Astrocyte (in vitro differentiated cells and primary cell): Measurements from ENCODE around the gene RIMS4. TPM values are rescaled to one million over a fixed set of nuclear protein-coding genes. Genes with fewer than 3 reads are reported as not detected.

Experiments
- DNase-seq: peaks from one replicate; pipeline ENCODE4 v3.0.0-alpha.2; 2010; ENCODE audit warnings: low read depth
- FAIRE-seq: peaks from 2 replicates; lab custom pipeline; 2011; peaks lifted over from hg19 to GRCh38; lab: Jason Lieb, UNC
- H2AFZ ChIP-seq: 2 replicates; pipeline ENCODE4 v1.6.0; 2012; ENCODE audit warnings: low read depth, low read length, inconsistent platforms
- H3K27ac ChIP-seq: 2 replicates; pipeline ENCODE4 v1.5.1; 2011; ENCODE audit warnings: low read depth, low read length, inconsistent platforms
- H3K27me3 ChIP-seq: 2 replicates; pipeline ENCODE4 v1.6.0; 2011; ENCODE audit warnings: low read length, inconsistent platforms; ENCODE audit not compliant: insufficient read depth
- H3K36me3 ChIP-seq: 2 replicates; pipeline ENCODE4 v1.5.1; 2011; ENCODE audit warnings: low read length, inconsistent platforms; ENCODE audit not compliant: insufficient read depth
- H3K4me1 ChIP-seq: 2 replicates; pipeline ENCODE4 v1.5.1; 2011; ENCODE audit warnings: low read length, inconsistent platforms; ENCODE audit not compliant: insufficient read depth
- H3K4me2 ChIP-seq: 2 replicates; pipeline ENCODE4 v1.6.0; 2012; ENCODE audit warnings: low read length, inconsistent platforms
- H3K4me3 ChIP-seq: 2 replicates; pipeline ENCODE4 v1.5.1; 2011; ENCODE audit warnings: low read depth, mild to moderate bottlenecking, low read length, inconsistent platforms; ENCODE audit not compliant: insufficient read depth
- H3K79me2 ChIP-seq: 2 replicates; pipeline ENCODE4 v1.6.0; 2012; ENCODE audit warnings: mild to moderate bottlenecking, low read length, inconsistent platforms; ENCODE audit not compliant: insufficient read depth
- H3K9ac ChIP-seq: 2 replicates; pipeline ENCODE4 v1.6.0; 2012; ENCODE audit warnings: mild to moderate bottlenecking, low read length, inconsistent platforms
- H3K9me3 ChIP-seq: 2 replicates; pipeline ENCODE4 v1.5.1; 2012; ENCODE audit warnings: low read depth, mild to moderate bottlenecking, low read length, inconsistent platforms; ENCODE audit not compliant: insufficient read depth
- H4K20me1 ChIP-seq: 2 replicates; pipeline ENCODE4 v1.6.0; 2012; ENCODE audit warnings: low read length, inconsistent platforms; ENCODE audit not compliant: insufficient read depth
- H3K27ac Mint-ChIP-seq: one replicate; pipeline ENCODE4 v1.8.0; 2021; ENCODE audit warnings: mild to moderate bottlenecking, mixed read lengths; ENCODE audit not compliant: unreplicated experiment
- H3K27me3 Mint-ChIP-seq: one replicate; pipeline ENCODE4 v1.8.0; 2021; ENCODE audit warnings: low read depth, mixed read lengths; ENCODE audit not compliant: unreplicated experiment
- H3K36me3 Mint-ChIP-seq: one replicate; pipeline ENCODE4 v1.8.0; 2021; ENCODE audit warnings: low read depth, mixed read lengths; ENCODE audit not compliant: unreplicated experiment
- H3K4me1 Mint-ChIP-seq: one replicate; pipeline ENCODE4 v1.8.0; 2021; ENCODE audit warnings: low read depth, mixed read lengths; ENCODE audit not compliant: unreplicated experiment
- H3K4me3 Mint-ChIP-seq: one replicate; pipeline ENCODE4 v1.8.0; 2021; ENCODE audit warnings: mild to moderate bottlenecking, moderate library complexity, mixed read lengths; ENCODE audit not compliant: unreplicated experiment
- H3K9me3 Mint-ChIP-seq: one replicate; pipeline ENCODE4 v1.8.0; 2021; ENCODE audit warnings: mild to moderate bottlenecking, mixed read lengths; ENCODE audit not compliant: unreplicated experiment
- EZH2 ChIP-seq: IDR thresholded peaks from 2 replicates; pipeline ENCODE4 v1.6.1; 2012; ENCODE audit warnings: mild to moderate bottlenecking, low read length, inconsistent platforms; ENCODE audit not compliant: insufficient read depth
- total RNA-seq: library from RNA; stranded (reverse); gene quantifications from 2 replicates; pipeline ENCODE4 v1.2.1, GENCODE V29; 2021
- TF ChIP-seq, protein P1 (sequence below): IDR thresholded peaks from 2 replicates; pipeline ENCODE4 v1.5.1; 2011; ENCODE audit warnings: low read depth, mild to moderate bottlenecking, inconsistent platforms, low read length, moderate library complexity; ENCODE audit not compliant: insufficient read depth

Gene RIMS4
- total RNA-seq, 1 donor from 2014 or later = 0.48 TPM

DNA sequence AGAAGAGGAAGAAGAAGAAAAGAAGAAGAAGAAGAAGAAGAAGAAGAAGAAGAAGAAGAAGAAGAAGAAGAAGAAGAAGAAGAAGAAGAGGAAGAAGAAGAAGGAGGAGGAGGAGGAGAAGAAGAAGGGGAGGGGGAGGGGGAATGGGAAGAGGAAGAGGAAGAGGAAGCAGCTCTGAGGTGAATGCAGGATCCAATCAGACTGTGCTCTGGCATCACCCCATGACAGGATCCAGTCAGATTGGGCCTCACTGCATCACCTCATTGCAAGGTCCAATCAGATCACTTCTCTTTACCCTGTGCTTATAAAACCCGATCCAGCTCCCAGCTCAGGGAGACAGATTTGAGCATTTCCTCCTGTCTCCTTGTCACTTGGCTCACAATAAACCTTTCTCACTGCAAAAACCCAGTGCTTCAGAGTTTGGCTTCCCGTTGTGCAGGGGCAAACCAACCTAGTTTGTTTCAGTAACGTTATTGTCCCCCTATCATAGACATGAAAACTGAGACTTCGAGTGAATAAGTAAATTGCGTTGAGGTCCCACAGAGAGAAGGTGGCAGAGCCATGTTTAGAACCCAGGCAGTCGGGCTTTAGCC is 46.6 kb upstream of the RIMS4 start:
- Mint-ChIP-seq H3K4me1 (peaks cover 5% of the 10 kb centered on the region), H3K4me3 (no peak overlapping the region), H3K9me3 (no peaks in the 10 kb centered on the region), H3K27me3 (peaks cover 4% of the 10 kb centered on the region), H3K36me3 (no peaks in the 10 kb centered on the region), H3K27ac (no peak overlapping the region)
- no peaks in the 10 kb centered on the region for H4K20me1 ChIP-seq
- DNase-seq (no peak), FAIRE-seq (no peak)
- H3K9ac ChIP-seq = no peak overlapping the region
- H2AFZ ChIP-seq = no peak overlapping the region
- TF ChIP-seq, protein P1, sequence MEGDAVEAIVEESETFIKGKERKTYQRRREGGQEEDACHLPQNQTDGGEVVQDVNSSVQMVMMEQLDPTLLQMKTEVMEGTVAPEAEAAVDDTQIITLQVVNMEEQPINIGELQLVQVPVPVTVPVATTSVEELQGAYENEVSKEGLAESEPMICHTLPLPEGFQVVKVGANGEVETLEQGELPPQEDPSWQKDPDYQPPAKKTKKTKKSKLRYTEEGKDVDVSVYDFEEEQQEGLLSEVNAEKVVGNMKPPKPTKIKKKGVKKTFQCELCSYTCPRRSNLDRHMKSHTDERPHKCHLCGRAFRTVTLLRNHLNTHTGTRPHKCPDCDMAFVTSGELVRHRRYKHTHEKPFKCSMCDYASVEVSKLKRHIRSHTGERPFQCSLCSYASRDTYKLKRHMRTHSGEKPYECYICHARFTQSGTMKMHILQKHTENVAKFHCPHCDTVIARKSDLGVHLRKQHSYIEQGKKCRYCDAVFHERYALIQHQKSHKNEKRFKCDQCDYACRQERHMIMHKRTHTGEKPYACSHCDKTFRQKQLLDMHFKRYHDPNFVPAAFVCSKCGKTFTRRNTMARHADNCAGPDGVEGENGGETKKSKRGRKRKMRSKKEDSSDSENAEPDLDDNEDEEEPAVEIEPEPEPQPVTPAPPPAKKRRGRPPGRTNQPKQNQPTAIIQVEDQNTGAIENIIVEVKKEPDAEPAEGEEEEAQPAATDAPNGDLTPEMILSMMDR = no peak
- no peak for TF ChIP-seq EZH2
- H3K9me3 ChIP-seq = no peaks in the 10 kb centered on the region
- H3K79me2 ChIP-seq = no peaks in the 10 kb centered on the region
- H3K4me1 ChIP-seq = peaks cover 8% of the 10 kb centered on the region
- H3K4me2 ChIP-seq = no peak overlapping the region
- H3K27me3 ChIP-seq = no peaks in the 10 kb centered on the region
- H3K4me3 ChIP-seq = no peak overlapping the region
- no peak overlapping the region for H3K27ac ChIP-seq
- no peaks in the 10 kb centered on the region for H3K36me3 ChIP-seq

DNA sequence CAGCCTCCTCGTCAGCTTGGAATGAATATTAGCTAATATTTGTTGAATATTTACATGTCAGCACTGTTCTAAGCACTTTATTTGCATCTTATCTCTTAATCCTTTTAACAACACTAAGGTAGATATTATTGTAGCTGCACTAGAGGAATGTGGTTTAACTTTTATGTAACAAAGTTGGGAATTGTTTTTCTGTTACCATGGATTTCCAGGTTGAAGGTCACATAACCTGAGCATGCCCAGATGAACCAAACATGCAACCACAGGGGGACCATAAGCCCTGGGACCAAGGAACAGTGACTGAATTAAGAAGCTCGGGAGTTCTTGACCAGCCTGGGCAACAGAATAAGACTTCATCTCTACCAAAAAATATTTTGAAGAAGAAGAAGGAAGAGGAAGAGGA is 46.1 kb upstream of the RIMS4 start:
- no peak for TF ChIP-seq EZH2
- TF ChIP-seq, protein P1 = no peak

DNA sequence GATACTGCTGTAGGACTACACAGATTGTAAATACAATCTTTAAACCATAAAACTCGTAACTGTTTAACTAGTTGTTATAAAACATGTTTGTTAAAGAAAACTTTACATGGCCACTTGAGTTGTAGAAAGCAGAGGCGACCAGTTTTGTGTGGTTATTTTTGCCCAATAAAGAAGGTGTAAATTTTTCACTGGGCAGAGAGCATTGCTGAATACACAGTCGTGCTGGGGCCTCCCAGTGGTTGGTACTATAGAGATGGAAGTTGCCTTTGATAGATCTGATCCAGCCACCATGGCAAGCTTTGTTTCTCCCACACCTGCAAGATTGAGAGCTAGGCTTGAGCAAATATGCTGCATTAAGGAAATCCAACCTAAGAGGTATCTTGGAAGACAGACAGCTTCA is 41.2 kb upstream of the RIMS4 start:
- H3K27ac ChIP-seq = no peak overlapping the region
- Mint-ChIP-seq H3K4me1 (peaks cover 7% of the 10 kb centered on the region), H3K36me3 (no peaks in the 10 kb centered on the region), H3K4me3 (no peak overlapping the region), H3K9me3 (peaks cover 1% of the 10 kb centered on the region), H3K27ac (no peak overlapping the region), H3K27me3 (peaks cover 4% of the 10 kb centered on the region)
- H3K4me2 ChIP-seq = no peak overlapping the region
- H3K36me3 ChIP-seq = no peaks in the 10 kb centered on the region
- no peaks in the 10 kb centered on the region for H3K9me3 ChIP-seq
- no peak for FAIRE-seq
- H3K4me3 ChIP-seq = no peak overlapping the region
- H3K9ac ChIP-seq = no peak overlapping the region
- no peaks in the 10 kb centered on the region for H3K4me1 ChIP-seq
- H2AFZ ChIP-seq = no peak overlapping the region
- DNase-seq = no peak
- no peaks in the 10 kb centered on the region for H4K20me1 ChIP-seq
- H3K27me3 ChIP-seq = peaks cover 3% of the 10 kb centered on the region
- TF ChIP-seq, protein P1 = no peak
- no peak for TF ChIP-seq EZH2
- no peaks in the 10 kb centered on the region for H3K79me2 ChIP-seq

More for the DNA sequence above, 46.1 kb upstream of the RIMS4 start:
- peaks cover 3% of the 10 kb centered on the region for H3K4me1 ChIP-seq
- no peak overlapping the region for H3K4me3 ChIP-seq
- H3K27ac ChIP-seq = no peak overlapping the region
- H2AFZ ChIP-seq = no peak overlapping the region
- no peaks in the 10 kb centered on the region for H3K79me2 ChIP-seq
- Mint-ChIP-seq H3K9me3 (no peaks in the 10 kb centered on the region), H3K36me3 (no peaks in the 10 kb centered on the region), H3K4me1 (peaks cover 1% of the 10 kb centered on the region), H3K27ac (no peak overlapping the region), H3K27me3 (peaks cover 4% of the 10 kb centered on the region), H3K4me3 (no peak overlapping the region)
- no peaks in the 10 kb centered on the region for H3K9me3 ChIP-seq
- H3K9ac ChIP-seq = no peak overlapping the region
- FAIRE-seq (no peak), DNase-seq (no peak)
- H4K20me1 ChIP-seq = no peaks in the 10 kb centered on the region
- H3K36me3 ChIP-seq = no peaks in the 10 kb centered on the region
- no peak overlapping the region for H3K4me2 ChIP-seq
- no peaks in the 10 kb centered on the region for H3K27me3 ChIP-seq
